Chondrocyte (in vitro differentiated cells): ENCODE data around the gene CAMKMT. TPM values are rescaled to one million over a fixed set of nuclear protein-coding genes. Genes with fewer than 3 reads are reported as not detected.

ENCODE experiments used
- DNase-seq: peaks from one replicate; pipeline ENCODE4 v3.0.0; 2021; ENCODE audit warnings: mixed read lengths, low spot score
- H3K27ac Mint-ChIP-seq: one replicate; pipeline ENCODE4 v1.8.0; 2021; ENCODE audit warnings: mild to moderate bottlenecking, moderate library complexity, mixed read lengths; ENCODE audit not compliant: unreplicated experiment
- H3K27me3 Mint-ChIP-seq: 2 replicates; pipeline ENCODE4 v1.8.0; 2021; ENCODE audit warnings: low read depth, mixed read lengths
- H3K36me3 Mint-ChIP-seq: 2 replicates; pipeline ENCODE4 v1.8.0; 2021; ENCODE audit warnings: low read depth, mixed read lengths
- H3K4me1 Mint-ChIP-seq: 2 replicates; pipeline ENCODE4 v1.8.0; 2021; ENCODE audit warnings: low read depth, mild to moderate bottlenecking, mixed read lengths
- H3K4me3 Mint-ChIP-seq: one replicate; pipeline ENCODE4 v1.8.0; 2021; ENCODE audit warnings: mild to moderate bottlenecking, moderate library complexity, mixed read lengths; ENCODE audit not compliant: unreplicated experiment
- H3K9me3 Mint-ChIP-seq: 2 replicates; pipeline ENCODE4 v1.8.0; 2021; ENCODE audit warnings: low read depth, mixed read lengths
- CTCF ChIP-seq: fragments of 200-600 bp; sonication (generic); IDR thresholded peaks from 2 replicates; pipeline ENCODE4 v1.5.0; 2021; ENCODE audit warnings: antibody characterized with exemption, mild to moderate bottlenecking, moderate library complexity
- long read RNA-seq: library from polyadenylated mRNA; stranded (forward); transcript quantifications from one replicate; pipeline ENCODE4 v2.0.0, GENCODE V29; 2021
- total RNA-seq: library from RNA; stranded (reverse); gene quantifications from 3 replicates; pipeline ENCODE4 v1.2.1, GENCODE V29; 2021

Gene CAMKMT
- 6.5 to 12.2 TPM (median 8.7 TPM) in 3 replicates for total RNA-seq
- long read RNA-seq, partial matches to known transcripts: 0 of 2 reads
- long read RNA-seq, other reads (novel, unspliced or antisense): 2 of 2 reads

- H3K27me3 Mint-ChIP-seq: no peaks in the 10 kb centered on the region
- H3K9me3 Mint-ChIP-seq: no peaks in the 10 kb centered on the region
- peak; percentile 99 for DNase-seq
- peak within 1 kb of the TSS; percentile 96 for H3K4me3 Mint-ChIP-seq
- H3K4me1 Mint-ChIP-seq: peaks cover 37% of the 10 kb centered on the region
- TF ChIP-seq CTCF: no peak
- no peaks in the 10 kb centered on the region for H3K36me3 Mint-ChIP-seq
- peak within 1 kb of the TSS; percentile 100 for H3K27ac Mint-ChIP-seq
Measured at GRCh38 chr2:44361330-44362206, at the start of gene CAMKMT, which contains the start of gene PREPL. Gene CAMKMT, plus strand, starts transcription at chr2:44361947. Gene PREPL, minus strand, starts transcription at chr2:44361494. Its CDS starts 15,152 bp downstream, at chr2:44346342.

GRCh38 chr2:44314362-44314761, 47.4 kb upstream of the CAMKMT start:
- Mint-ChIP-seq H3K4me1 (no peaks in the 10 kb centered on the region), H3K4me3 (no peak overlapping the region), H3K36me3 (peaks cover 58% of the 10 kb centered on the region), H3K27me3 (no peaks in the 10 kb centered on the region), H3K9me3 (peaks cover 20% of the 10 kb centered on the region), H3K27ac (no peak overlapping the region)
- no peak for DNase-seq
- TF ChIP-seq CTCF: no peak

- H3K4me1 Mint-ChIP-seq: no peaks in the 10 kb centered on the region
- H3K9me3 Mint-ChIP-seq: peaks cover 11% of the 10 kb centered on the region
- no peak for DNase-seq
- no peak overlapping the region for H3K4me3 Mint-ChIP-seq
- TF ChIP-seq CTCF: no peak
- H3K27ac Mint-ChIP-seq: no peak overlapping the region
- peaks cover 54% of the 10 kb centered on the region for H3K36me3 Mint-ChIP-seq
- no peaks in the 10 kb centered on the region for H3K27me3 Mint-ChIP-seq
Measured at GRCh38 chr2:44315945-44316344, 45.8 kb upstream of the CAMKMT start.

GRCh38 chr2:44320832-44321231, 40.9 kb upstream of the CAMKMT start:
- no peak for TF ChIP-seq CTCF
- H3K9me3 Mint-ChIP-seq: no peaks in the 10 kb centered on the region
- no peak overlapping the region for H3K4me3 Mint-ChIP-seq
- DNase-seq: no peak
- no peak overlapping the region for H3K27ac Mint-ChIP-seq
- peaks cover 37% of the 10 kb centered on the region for H3K36me3 Mint-ChIP-seq
- H3K27me3 Mint-ChIP-seq: no peaks in the 10 kb centered on the region
- peaks cover 13% of the 10 kb centered on the region for H3K4me1 Mint-ChIP-seq

GRCh38 chr2:44321360-44321759, 40.4 kb upstream of the CAMKMT start:
- Mint-ChIP-seq H3K27me3 (no peaks in the 10 kb centered on the region), H3K27ac (no peak overlapping the region), H3K9me3 (no peaks in the 10 kb centered on the region), H3K36me3 (peaks cover 32% of the 10 kb centered on the region), H3K4me1 (peaks cover 15% of the 10 kb centered on the region), H3K4me3 (no peak overlapping the region)
- no peak for DNase-seq
- no peak for TF ChIP-seq CTCF
